ENCODE results near the gene ZMYND11.

DNA sequence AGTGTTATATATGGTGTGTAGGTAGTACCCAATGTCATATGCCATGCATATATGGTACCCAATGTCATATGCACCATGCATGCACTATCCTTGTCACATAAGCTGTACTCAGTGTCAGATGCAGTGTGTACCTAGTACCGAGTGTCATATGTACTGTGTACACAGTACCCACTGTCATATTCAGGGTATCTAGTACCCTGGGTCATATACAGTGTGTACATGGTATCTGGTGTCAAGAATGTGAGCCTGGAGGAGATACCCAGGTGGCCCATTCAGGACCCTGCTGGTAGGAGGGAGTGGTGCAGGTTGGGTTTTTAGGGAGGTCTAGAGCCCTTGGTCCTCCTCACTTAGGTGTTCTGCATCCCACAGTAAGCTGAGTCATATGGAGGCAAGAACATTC, 1.8 kb downstream of the ZMYND11 start:
- TF ChIP-seq, protein P1, sequence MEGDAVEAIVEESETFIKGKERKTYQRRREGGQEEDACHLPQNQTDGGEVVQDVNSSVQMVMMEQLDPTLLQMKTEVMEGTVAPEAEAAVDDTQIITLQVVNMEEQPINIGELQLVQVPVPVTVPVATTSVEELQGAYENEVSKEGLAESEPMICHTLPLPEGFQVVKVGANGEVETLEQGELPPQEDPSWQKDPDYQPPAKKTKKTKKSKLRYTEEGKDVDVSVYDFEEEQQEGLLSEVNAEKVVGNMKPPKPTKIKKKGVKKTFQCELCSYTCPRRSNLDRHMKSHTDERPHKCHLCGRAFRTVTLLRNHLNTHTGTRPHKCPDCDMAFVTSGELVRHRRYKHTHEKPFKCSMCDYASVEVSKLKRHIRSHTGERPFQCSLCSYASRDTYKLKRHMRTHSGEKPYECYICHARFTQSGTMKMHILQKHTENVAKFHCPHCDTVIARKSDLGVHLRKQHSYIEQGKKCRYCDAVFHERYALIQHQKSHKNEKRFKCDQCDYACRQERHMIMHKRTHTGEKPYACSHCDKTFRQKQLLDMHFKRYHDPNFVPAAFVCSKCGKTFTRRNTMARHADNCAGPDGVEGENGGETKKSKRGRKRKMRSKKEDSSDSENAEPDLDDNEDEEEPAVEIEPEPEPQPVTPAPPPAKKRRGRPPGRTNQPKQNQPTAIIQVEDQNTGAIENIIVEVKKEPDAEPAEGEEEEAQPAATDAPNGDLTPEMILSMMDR (IDR thresholded peaks at IDR 0.05; ENCODE audit: poor library complexity), result peak; percentile 27
- no peak for TF ChIP-seq EZH2 (IDR thresholded peaks at IDR 0.05; ENCODE audit: borderline replicate concordance)

All from hepatocyte (in vitro differentiated cells).